Mononuclear cell (primary cell): ENCODE data around the gene CACNA1D. TPM values are rescaled to one million over a fixed set of nuclear protein-coding genes. Genes with fewer than 3 reads are reported as not detected.

Experiments
- H3K27me3 ChIP-seq: 2 replicates; pipeline ENCODE4 v1.6.0; 2011; ENCODE audit warnings: low read length, control low read depth; ENCODE audit not compliant: insufficient read depth
- H3K4me1 ChIP-seq: 2 replicates; pipeline ENCODE4 v1.5.1; 2011; ENCODE audit warnings: mild to moderate bottlenecking, low read length, control low read depth; ENCODE audit not compliant: insufficient read depth
- H3K4me3 ChIP-seq: 2 replicates; pipeline ENCODE4 v1.5.1; 2011; ENCODE audit warnings: mild to moderate bottlenecking, low read length, moderate library complexity
- H3K9me3 ChIP-seq: 2 replicates; pipeline ENCODE4 v1.5.1; 2011; ENCODE audit warnings: low read depth, mild to moderate bottlenecking, control low read depth, low read length
- total RNA-seq: library from RNA; depleted of rRNA; stranded (reverse); fragments of >200 nt; gene quantifications from one replicate; pipeline ENCODE4 v1.2.3, GENCODE V29; 2012

Gene CACNA1D
- total RNA-seq, 1 donor: 0.84 TPM

DNA sequence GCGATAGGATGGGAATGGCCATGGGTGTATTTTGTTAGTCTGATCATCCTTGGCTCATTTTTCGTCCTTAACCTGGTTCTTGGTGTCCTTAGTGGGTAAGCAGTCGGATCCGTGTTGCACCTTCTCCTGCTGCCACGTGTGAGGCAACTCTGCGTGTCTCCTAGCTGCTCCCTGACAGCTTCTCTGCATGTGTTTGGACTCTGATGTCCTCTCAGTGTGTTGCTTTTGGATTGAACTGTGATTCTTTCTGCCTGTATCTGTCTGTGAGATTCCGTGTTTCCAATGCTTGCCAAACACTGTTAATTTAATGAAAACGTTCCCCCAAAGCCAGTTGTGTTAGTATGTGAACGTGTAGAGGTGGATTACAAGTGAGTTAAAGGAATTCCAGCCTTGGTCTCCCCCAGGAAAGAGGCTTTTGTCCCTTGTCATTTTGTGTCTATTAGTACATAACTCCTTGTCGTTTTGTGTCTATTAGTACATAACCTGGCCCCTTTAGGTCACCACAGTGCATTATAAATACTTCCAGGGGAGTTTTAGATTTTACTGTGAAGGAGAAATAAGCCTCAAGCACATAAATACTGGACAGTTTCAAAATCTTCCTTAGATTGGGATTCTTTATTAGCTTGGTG lies 179.4 kb downstream of the CACNA1D start:
- Histone ChIP-seq H3K4me1 (no peaks in the 10 kb centered on the region), H3K4me3 (no peak overlapping the region), H3K27me3 (no peaks in the 10 kb centered on the region), H3K9me3 (no peaks in the 10 kb centered on the region)

DNA sequence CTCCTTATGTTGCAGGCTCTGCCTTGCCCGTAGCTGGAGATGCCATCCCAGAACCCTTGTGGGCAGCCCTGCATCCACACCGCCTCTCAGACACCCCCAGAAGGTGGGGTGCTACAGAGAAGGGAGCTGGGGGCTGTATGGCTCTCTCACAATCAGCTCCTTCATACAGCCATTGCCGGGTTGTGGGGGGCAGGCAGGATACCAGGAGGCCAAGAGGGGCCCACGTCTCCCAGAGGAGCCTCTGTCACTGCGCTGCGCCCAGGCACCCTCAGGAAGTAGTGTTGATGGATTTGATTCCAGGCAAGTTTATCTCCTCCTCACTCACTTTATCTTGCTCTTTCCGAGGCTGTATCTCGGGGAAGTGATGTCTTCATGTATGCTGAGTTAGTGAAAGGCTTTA lies 180.2 kb downstream of the CACNA1D start:
- Histone ChIP-seq H3K27me3 (no peaks in the 10 kb centered on the region), H3K9me3 (no peaks in the 10 kb centered on the region), H3K4me1 (no peaks in the 10 kb centered on the region), H3K4me3 (no peak overlapping the region)

DNA sequence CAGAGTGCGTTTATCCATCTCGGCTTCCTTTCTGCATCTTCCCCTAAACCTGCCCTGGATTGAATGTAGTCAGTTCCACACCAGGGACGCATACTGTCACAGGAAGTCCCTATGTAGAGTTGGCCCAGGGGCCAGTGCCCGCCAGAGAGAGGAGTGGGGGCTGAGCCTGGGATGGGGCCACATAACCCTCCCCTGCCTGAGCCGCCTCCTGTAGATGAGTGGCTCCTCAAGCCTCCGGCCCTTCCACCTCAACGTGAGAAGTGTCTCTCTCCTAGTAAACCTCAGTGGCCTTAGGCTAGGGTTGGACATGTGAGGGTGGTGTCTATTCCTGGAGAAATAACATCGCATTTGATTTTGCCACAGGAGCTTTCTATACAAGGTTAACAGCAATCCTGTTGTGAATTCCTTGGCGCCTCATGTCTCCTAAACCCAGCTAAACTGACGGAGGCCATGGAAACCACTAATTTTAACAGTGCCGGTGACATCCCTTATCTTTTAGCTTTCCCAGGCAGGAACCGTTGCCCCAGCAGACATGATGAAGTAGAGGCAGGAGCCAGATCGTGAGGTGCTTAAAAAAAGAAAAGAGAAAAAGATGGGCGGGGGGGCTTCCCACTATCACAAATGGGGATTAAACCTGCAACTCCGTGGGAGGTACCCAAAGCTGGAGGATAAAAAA lies 180.7 kb downstream of the CACNA1D start:
- no peak overlapping the region for H3K4me3 ChIP-seq
- peaks cover 5% of the 10 kb centered on the region for H3K27me3 ChIP-seq
- no peaks in the 10 kb centered on the region for H3K9me3 ChIP-seq
- no peaks in the 10 kb centered on the region for H3K4me1 ChIP-seq

DNA sequence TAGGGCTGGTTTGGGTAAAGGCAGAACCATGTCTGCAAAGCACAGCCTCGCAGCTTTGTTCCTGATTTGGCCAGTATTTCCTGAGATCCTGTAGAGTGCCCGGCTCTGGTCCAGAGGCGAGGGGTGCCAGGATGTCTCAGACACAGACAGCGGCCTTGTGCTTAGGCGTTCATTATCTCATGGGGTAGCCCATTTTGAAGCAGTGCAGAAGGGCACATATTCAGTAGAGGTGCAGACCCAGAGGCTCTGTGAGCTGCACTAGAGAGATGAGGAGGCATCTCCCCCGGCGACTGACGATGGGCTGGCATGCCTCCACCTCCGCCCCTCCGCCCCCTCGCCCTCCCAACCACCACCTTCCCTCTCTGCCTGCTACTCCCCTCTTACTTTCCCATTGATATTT lies 181.5 kb downstream of the CACNA1D start:
- Histone ChIP-seq H3K4me1 (no peaks in the 10 kb centered on the region), H3K27me3 (peaks cover 6% of the 10 kb centered on the region), H3K9me3 (no peaks in the 10 kb centered on the region), H3K4me3 (no peak overlapping the region)

- Histone ChIP-seq H3K9me3 (no peaks in the 10 kb centered on the region), H3K27me3 (peaks cover 15% of the 10 kb centered on the region), H3K4me3 (no peak overlapping the region), H3K4me1 (no peaks in the 10 kb centered on the region)
Observed at GRCh38 chr3:53677413-53677812, 183.0 kb downstream of the CACNA1D start.

DNA sequence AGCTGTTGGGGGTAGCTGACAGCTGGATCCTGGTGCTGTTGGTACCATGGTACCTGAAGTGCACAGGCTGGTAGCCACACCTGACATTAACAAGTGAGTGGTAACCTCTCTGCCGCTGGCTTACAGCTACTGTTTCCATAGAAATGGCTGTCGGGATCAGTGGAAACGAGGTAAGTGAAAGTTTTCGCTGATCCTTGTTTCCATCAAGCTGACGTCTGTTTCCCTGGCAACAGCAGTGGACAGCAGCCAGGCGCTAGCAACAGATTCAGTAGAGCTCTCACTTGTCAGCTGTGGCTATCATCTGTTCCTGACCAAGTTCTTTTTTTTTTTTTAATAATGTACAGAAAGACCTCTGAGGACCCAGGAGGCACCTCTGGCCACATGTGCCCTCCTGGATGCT lies 185.6 kb downstream of the CACNA1D start:
- no peaks in the 10 kb centered on the region for H3K4me1 ChIP-seq
- H3K4me3 ChIP-seq: no peak overlapping the region
- H3K27me3 ChIP-seq: peaks cover 22% of the 10 kb centered on the region
- no peaks in the 10 kb centered on the region for H3K9me3 ChIP-seq

DNA sequence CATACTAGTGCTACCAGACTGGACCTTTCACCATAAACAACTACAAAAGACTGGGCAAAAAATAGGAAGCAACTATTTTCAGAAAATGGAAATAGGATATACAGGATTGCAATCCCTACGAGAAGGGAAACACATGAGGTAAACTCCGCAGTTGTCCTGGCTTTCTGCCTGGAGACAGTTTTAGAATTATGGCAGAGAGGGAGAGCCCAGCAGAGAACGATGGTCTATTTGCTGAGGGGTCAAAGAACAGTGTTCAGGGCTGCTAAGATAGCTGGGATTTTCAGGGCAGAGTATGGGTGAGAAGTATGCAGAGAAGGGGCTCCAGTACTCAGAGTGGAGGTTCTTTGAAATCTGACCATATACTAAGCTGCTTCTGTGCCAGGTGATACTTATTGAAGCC lies 188.4 kb downstream of the CACNA1D start:
- H3K27me3 ChIP-seq: peaks cover 39% of the 10 kb centered on the region

DNA sequence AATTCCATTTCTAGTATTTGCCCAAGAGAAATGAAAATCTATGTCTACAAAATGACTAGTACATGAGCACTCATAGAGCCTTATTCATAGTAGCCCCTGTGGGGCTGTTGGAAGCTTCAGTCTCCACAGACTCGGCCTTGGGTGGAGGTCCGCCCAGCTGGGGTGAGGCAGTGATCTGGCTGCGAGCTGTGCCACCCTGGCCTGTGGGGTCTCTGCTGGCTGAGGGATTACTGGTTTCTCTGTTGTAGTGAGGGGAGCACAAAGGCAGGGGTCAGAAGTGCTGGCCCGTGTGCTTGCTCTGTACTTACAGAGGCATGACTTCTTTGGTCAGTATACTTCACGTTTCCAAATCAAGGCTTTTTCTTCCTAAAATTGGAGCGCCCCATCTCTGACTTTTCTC lies 193.7 kb downstream of the CACNA1D start:
- peaks cover 21% of the 10 kb centered on the region for H3K27me3 ChIP-seq
- H3K9me3 ChIP-seq: no peaks in the 10 kb centered on the region
- no peak overlapping the region for H3K4me3 ChIP-seq
- H3K4me1 ChIP-seq: no peaks in the 10 kb centered on the region

More for the DNA sequence above, 188.4 kb downstream of the CACNA1D start:
- Histone ChIP-seq H3K4me3 (no peak overlapping the region), H3K9me3 (no peaks in the 10 kb centered on the region), H3K4me1 (no peaks in the 10 kb centered on the region)

DNA sequence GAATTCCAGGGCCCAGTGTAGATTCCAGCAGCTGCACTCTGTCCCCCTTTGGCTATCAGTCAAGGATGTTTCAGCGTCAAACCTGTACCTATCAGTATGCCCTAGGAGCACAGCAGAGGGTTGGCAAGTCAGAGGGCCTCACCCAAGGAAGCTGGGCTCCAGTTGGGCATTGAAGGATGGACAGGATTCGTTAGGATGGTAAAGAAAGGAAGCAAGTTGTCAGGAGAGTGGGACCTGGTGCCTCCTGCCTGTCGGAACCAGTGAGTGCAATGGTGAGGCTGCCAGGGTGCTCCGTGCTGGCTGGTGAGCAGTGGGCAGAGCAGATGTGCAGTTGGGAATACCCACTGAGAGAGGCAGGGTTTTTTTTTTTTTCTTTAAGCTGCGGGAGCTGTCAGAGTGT lies 194.6 kb downstream of the CACNA1D start:
- peaks cover 18% of the 10 kb centered on the region for H3K27me3 ChIP-seq
- no peak overlapping the region for H3K4me3 ChIP-seq
- no peaks in the 10 kb centered on the region for H3K4me1 ChIP-seq
- H3K9me3 ChIP-seq: no peaks in the 10 kb centered on the region

DNA sequence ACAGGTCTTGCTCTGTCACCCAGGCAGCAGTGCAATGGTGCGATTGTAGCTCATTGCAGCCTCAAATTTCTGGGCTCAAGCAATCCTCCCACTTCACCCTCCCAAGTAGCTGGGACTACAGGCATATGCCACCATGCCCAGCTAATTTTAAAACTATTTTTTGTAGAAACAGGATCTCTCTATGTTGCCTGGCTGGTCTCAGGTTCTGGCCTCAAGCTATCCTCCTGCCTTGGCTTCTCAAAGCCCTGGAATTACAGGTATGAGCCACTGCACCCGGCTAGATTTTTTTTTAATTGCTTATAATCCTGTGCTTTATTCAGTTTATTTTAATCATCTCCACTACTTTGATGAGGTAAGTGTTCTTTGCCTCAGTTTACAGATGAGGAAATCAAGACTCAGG lies 195.3 kb downstream of the CACNA1D start:
- H3K4me1 ChIP-seq: no peaks in the 10 kb centered on the region
- no peaks in the 10 kb centered on the region for H3K9me3 ChIP-seq
- no peak overlapping the region for H3K4me3 ChIP-seq
- H3K27me3 ChIP-seq: peaks cover 18% of the 10 kb centered on the region

- Histone ChIP-seq H3K4me3 (no peak overlapping the region), H3K4me1 (no peaks in the 10 kb centered on the region), H3K9me3 (no peaks in the 10 kb centered on the region), H3K27me3 (peaks cover 12% of the 10 kb centered on the region)
Observed at GRCh38 chr3:53690521-53690920, 196.1 kb downstream of the CACNA1D start.

- Histone ChIP-seq H3K4me3 (no peak overlapping the region), H3K27me3 (peaks cover 4% of the 10 kb centered on the region), H3K4me1 (no peaks in the 10 kb centered on the region), H3K9me3 (no peaks in the 10 kb centered on the region)
Observed at GRCh38 chr3:53691349-53691748, 196.9 kb downstream of the CACNA1D start.

DNA sequence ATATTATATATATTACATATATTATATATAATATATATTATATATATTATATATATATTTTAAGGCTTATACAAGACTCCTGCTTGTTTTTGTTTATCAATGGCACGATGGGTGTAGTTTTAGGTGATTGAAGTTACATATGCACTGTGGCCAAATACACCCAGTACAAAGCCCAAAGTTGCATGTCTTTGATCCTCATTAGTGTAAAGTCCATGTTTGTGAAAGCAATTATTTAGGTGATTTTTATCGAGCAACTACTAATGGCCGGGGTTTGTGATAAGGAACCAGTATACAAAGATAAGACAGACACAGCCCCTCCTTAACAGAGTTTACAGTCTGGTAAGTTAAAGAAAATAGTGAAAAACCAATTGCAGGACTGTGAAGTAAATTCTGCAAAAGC lies 197.5 kb downstream of the CACNA1D start:
- Histone ChIP-seq H3K4me3 (no peak overlapping the region), H3K27me3 (no peaks in the 10 kb centered on the region), H3K9me3 (no peaks in the 10 kb centered on the region), H3K4me1 (peaks cover under 1% of the 10 kb centered on the region)

GRCh38 chr3:53693451-53693850 lies 199.0 kb downstream of the CACNA1D start:
- peaks cover 4% of the 10 kb centered on the region for H3K4me1 ChIP-seq
- H3K4me3 ChIP-seq: no peak overlapping the region
- no peaks in the 10 kb centered on the region for H3K9me3 ChIP-seq
- no peaks in the 10 kb centered on the region for H3K27me3 ChIP-seq

DNA sequence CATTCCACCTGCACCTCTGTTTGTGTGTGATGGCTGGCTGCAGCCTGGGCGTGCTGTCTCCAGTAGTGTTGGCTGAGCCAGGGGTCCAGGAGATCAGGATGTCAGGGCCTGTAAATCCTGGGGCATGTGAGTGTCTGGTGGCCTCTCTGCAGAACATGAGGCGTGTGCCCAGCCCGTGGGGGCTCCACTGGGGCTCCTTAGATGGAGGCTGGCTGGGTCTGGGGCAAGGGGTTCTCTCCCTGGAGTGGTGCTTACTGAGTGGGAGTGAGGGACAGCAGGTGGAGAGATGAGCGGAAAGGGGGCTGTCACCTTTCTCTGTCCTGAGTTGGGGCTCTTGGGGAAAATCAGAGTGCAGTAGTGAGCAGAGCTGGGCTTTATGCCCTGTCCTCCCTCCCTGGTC lies 199.6 kb downstream of the CACNA1D start:
- Histone ChIP-seq H3K4me1 (peaks cover 4% of the 10 kb centered on the region), H3K27me3 (no peaks in the 10 kb centered on the region), H3K4me3 (no peak overlapping the region), H3K9me3 (no peaks in the 10 kb centered on the region)
